K562 (cell line): ENCODE data around the gene DEFB124. TPM values are rescaled to one million over a fixed set of nuclear protein-coding genes. Genes with fewer than 3 reads are reported as not detected.
"Not testable (repeated sequence)": the region's sequence is repeated elsewhere in the genome, so short reads cannot be mapped to it uniquely, and the experiment has no call there.

Experiments used
- ATF1 ChIP-seq, 2 experiments: fragments of 450-650 bp in 1 of 2; IDR thresholded peaks; 2 replicates each; pipeline ENCODE4 v1.6.1; 2016; ENCODE audit warnings: missing compliant biosample characterization in 1 of 2, missing genetic modification characterization in 1 of 2
- BHLHE40 ChIP-seq: IDR thresholded peaks from 2 replicates; pipeline ENCODE4 v1.6.1; 2011; ENCODE audit warnings: low read length, improper control_type of control experiment
- CBX1 ChIP-seq: sonication (generic); IDR thresholded peaks from 2 replicates; pipeline ENCODE4 v1.6.1; 2016; ENCODE audit warnings: antibody characterized with exemption, low read depth, mild to moderate bottlenecking
- CC2D1A ChIP-seq: fragments of 450-650 bp; IDR thresholded peaks from 2 replicates; pipeline ENCODE4 v1.6.1; 2017; ENCODE audit warnings: mild to moderate bottlenecking
- CREM ChIP-seq: IDR thresholded peaks from 2 replicates; pipeline ENCODE4 v1.6.1; 2014; ENCODE audit warnings: antibody characterized with exemption, low read depth
- HDAC1 ChIP-seq, 2 experiments: fragments of 450-650 bp; IDR thresholded peaks; 2 replicates each; pipeline ENCODE4 v1.6.1; 2016 to 2017; ENCODE audit warnings: inconsistent platforms in 1 of 2, mild to moderate bottlenecking in 1 of 2, moderate library complexity in 1 of 2
- HDAC2 ChIP-seq: fragments of 450-650 bp; IDR thresholded peaks from 2 replicates; pipeline ENCODE4 v1.6.1; 2016; ENCODE audit warnings: mild to moderate bottlenecking
- KDM4B ChIP-seq, 2 experiments: fragments of 450-650 bp in 1 of 2; sonication (generic) in 1 of 2; IDR thresholded peaks; 2 replicates each; pipeline ENCODE4 v1.6.1; 2016 to 2017; ENCODE audit warnings: borderline replicate concordance in 2 of 2, antibody characterized with exemption in 1 of 2, low read depth in 1 of 2, mild to moderate bottlenecking in 1 of 2
- MAZ ChIP-seq, 2 experiments: fragments of 450-650 bp in 1 of 2; sonication (generic) in 1 of 2; formaldehyde crosslinking; IDR thresholded peaks in 1 of 2; conservative IDR thresholded peaks in 1 of 2; 2 replicates each; pipeline versions ENCODE4 v1.4.0 to v1.5.0; 2020; ENCODE audit warnings: mild to moderate bottlenecking in 1 of 2, missing genetic modification reagents in 1 of 2
- PHB2 ChIP-seq: fragments of 450-650 bp; IDR thresholded peaks from 2 replicates; pipeline ENCODE4 v1.6.1; 2017; ENCODE audit warnings: low read depth
- PHF21A ChIP-seq: fragments of 450-650 bp; IDR thresholded peaks from 2 replicates; pipeline ENCODE4 v1.6.1; 2017; ENCODE audit warnings: low read depth, borderline replicate concordance
- RAD21 ChIP-seq, 2 experiments: fragments of 250-450 bp in 1 of 2; fragments of 450-650 bp in 1 of 2; sonication (Bioruptor Pico) in 1 of 2; formaldehyde crosslinking in 1 of 2; IDR thresholded peaks in 1 of 2; conservative IDR thresholded peaks in 1 of 2; 2 replicates each; pipeline versions ENCODE4 v1.4.0 to v1.8.0; 2020 to 2022; ENCODE audit warnings: mild to moderate bottlenecking in 2 of 2, moderate library complexity in 1 of 2
- RB1 ChIP-seq: fragments of 450-650 bp; IDR thresholded peaks from 2 replicates; pipeline ENCODE4 v1.6.1; 2017; ENCODE audit warnings: low read depth, mild to moderate bottlenecking
- SMC3 ChIP-seq: conservative IDR thresholded peaks from 2 replicates; pipeline ENCODE4 v1.6.1; 2011; ENCODE audit warnings: low read depth, low read length, improper control_type of control experiment; ENCODE audit not compliant: insufficient read depth
- STAG1 ChIP-seq: sonication (generic); formaldehyde crosslinking; IDR thresholded peaks from 2 replicates; pipeline ENCODE4 v1.5.0; 2020; ENCODE audit warnings: missing genetic modification reagents, borderline replicate concordance
- TBP ChIP-seq: optimal IDR thresholded peaks from 2 replicates; pipeline ENCODE3; 2011; ENCODE audit warnings: low read depth, low read length, improper control_type of control experiment
- TFAP4 ChIP-seq: sonication (generic); formaldehyde crosslinking; IDR thresholded peaks from 2 replicates; pipeline ENCODE4 v1.8.0; 2022; ENCODE audit warnings: missing genetic modification reagents, mild to moderate bottlenecking, moderate library complexity, borderline replicate concordance
- YY1 ChIP-seq, 3 experiments: IDR thresholded peaks; 2 replicates each; pipeline ENCODE4 v1.6.1; 2011; ENCODE audit warnings: low read length in 2 of 3, mild to moderate bottlenecking in 2 of 3, moderate library complexity in 2 of 3, borderline replicate concordance in 1 of 3, control low read depth in 1 of 3, low read depth in 1 of 3; ENCODE audit not compliant: insufficient read depth in 3 of 3, insufficient replicate concordance in 2 of 3, control insufficient read depth in 1 of 3, insufficient read length in 1 of 3; ENCODE audit errors: extremely low read depth in 1 of 3
- ZNF384 ChIP-seq: IDR thresholded peaks from 2 replicates; pipeline ENCODE4 v1.6.1; 2012; ENCODE audit warnings: low read depth, low read length, improper control_type of control experiment
- polyA plus RNA-seq, 8 experiments: library from polyadenylated mRNA; depleted of rRNA in 4 of 8; stranded (reverse) in 5 of 8; unstranded in 3 of 8; fragments of >200 nt; fragmentation: Nextera tagmentation in 2 of 8; fragmentation: Illumina TruSeq in 1 of 8; extraction: Ambion mirVana in 2 of 8; extraction: Trizol in 1 of 8; gene quantifications; 2 replicates each; pipeline versions ENCODE4 v1.2.1 to v1.2.3, GENCODE V29; 2011 to 2014; ENCODE audit warnings: inconsistent platforms in 1 of 8, missing spikeins in 1 of 8
- total RNA-seq, 7 experiments: library from RNA; depleted of rRNA in 6 of 7; stranded (reverse); fragments of >200 nt in 6 of 7; fragmentation: Illumina TruSeq in 2 of 7; extraction: Trizol in 2 of 7; gene quantifications; 2 replicates each; pipeline versions ENCODE4 v1.2.1 to v1.2.3, GENCODE V29; 2011 to 2021; ENCODE audit warnings: low replicate concordance in 1 of 7
- TF ChIP-seq, protein P1 (sequence below): fragments of 450-650 bp; formaldehyde crosslinking; IDR thresholded peaks from 2 replicates; pipeline ENCODE4 v1.4.0; 2020; ENCODE audit warnings: mild to moderate bottlenecking, moderate library complexity
- TF ChIP-seq, protein P2 (sequence below): IDR thresholded peaks from 2 replicates; pipeline ENCODE4 v1.6.1; 2011; ENCODE audit warnings: borderline replicate concordance, low read depth, mild to moderate bottlenecking, moderate library complexity, low read length; ENCODE audit not compliant: insufficient read depth, poor library complexity, severe bottlenecking

The DEFB124 gene
- total and polyA plus RNA-seq, 9 of the 15 experiments (the other 6 are each of a cell fraction or from before 2014, with no cell fraction given) = not detected

DNA sequence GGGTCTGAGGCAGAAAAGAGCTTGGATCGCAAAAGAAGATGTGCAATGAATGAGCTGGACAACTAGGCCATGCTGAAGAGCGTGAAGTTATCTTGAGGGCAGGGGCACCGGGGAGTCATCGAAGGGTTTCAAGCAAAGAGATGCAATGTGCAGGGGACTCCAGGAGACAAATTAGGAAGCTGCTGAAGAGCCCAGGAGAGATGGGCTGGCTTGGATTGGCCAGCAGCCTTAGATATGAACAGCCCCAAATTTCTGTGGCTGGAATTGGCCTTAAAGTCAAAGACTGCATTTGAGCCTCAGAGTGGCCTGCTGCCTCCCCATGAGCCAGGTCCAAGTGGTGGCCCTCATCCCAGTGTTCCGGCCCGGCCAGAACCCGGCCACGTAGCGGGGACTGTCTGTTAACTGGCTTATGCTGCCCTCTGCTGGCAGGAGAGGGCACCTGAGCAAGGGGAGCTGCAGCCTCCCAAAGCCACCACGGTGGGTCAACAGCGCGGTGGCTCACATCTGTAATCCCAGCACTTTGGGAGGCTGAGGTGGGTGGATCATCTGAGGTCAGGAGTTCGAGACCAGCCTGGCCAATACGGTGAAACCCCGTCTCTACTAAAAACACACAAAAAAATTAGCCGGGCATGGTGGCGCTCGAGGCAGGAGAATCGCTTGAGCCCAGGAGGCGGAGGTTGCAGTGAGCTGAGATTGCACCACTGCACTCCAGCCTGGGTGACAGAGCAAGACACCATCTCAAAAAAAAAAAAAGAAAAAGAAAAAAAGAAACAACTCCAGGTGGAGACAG, 28.2 kb upstream of the DEFB124 start (continued):
- TF ChIP-seq, protein P1, sequence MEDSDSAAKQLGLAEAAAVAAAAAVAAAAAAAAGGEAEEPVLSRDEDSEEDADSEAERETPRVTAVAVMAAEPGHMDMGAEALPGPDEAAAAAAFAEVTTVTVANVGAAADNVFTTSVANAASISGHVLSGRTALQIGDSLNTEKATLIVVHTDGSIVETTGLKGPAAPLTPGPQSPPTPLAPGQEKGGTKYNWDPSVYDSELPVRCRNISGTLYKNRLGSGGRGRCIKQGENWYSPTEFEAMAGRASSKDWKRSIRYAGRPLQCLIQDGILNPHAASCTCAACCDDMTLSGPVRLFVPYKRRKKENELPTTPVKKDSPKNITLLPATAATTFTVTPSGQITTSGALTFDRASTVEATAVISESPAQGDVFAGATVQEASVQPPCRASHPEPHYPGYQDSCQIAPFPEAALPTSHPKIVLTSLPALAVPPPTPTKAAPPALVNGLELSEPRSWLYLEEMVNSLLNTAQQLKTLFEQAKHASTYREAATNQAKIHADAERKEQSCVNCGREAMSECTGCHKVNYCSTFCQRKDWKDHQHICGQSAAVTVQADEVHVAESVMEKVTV (CRISPR knock-in tag) = peak; percentile 82
- TF ChIP-seq, protein P2, sequence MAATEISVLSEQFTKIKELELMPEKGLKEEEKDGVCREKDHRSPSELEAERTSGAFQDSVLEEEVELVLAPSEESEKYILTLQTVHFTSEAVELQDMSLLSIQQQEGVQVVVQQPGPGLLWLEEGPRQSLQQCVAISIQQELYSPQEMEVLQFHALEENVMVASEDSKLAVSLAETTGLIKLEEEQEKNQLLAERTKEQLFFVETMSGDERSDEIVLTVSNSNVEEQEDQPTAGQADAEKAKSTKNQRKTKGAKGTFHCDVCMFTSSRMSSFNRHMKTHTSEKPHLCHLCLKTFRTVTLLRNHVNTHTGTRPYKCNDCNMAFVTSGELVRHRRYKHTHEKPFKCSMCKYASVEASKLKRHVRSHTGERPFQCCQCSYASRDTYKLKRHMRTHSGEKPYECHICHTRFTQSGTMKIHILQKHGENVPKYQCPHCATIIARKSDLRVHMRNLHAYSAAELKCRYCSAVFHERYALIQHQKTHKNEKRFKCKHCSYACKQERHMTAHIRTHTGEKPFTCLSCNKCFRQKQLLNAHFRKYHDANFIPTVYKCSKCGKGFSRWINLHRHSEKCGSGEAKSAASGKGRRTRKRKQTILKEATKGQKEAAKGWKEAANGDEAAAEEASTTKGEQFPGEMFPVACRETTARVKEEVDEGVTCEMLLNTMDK = peak; percentile 44
- peak; percentile 77 for TF ChIP-seq ZNF384
- TF ChIP-seq HDAC1 (IDR thresholded peaks at IDR 0.05) = 0 out of 4 replicates have a peak, but pooled peaks of 1 of the 2 experiments have one; percentile 11
- TF ChIP-seq MAZ (CRISPR knock-in tag; conservative IDR thresholded peaks at IDR 0.05 in 1 of 2, IDR thresholded peaks at IDR 0.05 in 1 of 2) = peak in 1 of 2 experiments; percentile 59; a peak in 2 of 4 replicates
- peak in 1 of 3 experiments; percentile 25 for TF ChIP-seq YY1 (IDR thresholded peaks at IDR 0.05; ENCODE audit: borderline replicate concordance in 1 of 3, control insufficient read depth in 1 of 3, extremely low read depth in 1 of 3, insufficient read depth in 3 of 3, insufficient read length in 1 of 3, insufficient replicate concordance in 2 of 3, low read depth in 1 of 3, low read length in 2 of 3)
- TF ChIP-seq CBX1 = peak; percentile 71; the same call in 1 of the 2 replicates
- peak; percentile 53 for TF ChIP-seq CREM
- 0 out of 2 replicates have a peak, but pooled peaks have one; percentile 24 for TF ChIP-seq BHLHE40
- TF ChIP-seq KDM4B (IDR thresholded peaks at IDR 0.05; ENCODE audit: borderline replicate concordance in 2 of 2, low read depth in 1 of 2) = peak in 1 of 2 experiments; percentile 52; a peak in 1 of 4 replicates
- 0 out of 2 replicates have a peak, but pooled peaks have one; percentile 10 for TF ChIP-seq PHB2
- TF ChIP-seq STAG1 (CRISPR knock-in tag) = peak; percentile 69; the same call in 1 of the 2 replicates
- 0 out of 2 replicates have a peak, but pooled peaks have one; percentile 23 for TF ChIP-seq PHF21A
- peak; percentile 68; the same call in 1 of the 2 replicates for TF ChIP-seq TFAP4
- TF ChIP-seq RB1 = peak; percentile 46; the same call in 1 of the 2 replicates
- TF ChIP-seq TBP = peak; percentile 93
- 0 out of 2 replicates have a peak, but pooled peaks have one; percentile 25 for TF ChIP-seq HDAC2
- TF ChIP-seq RAD21 (CRISPR knock-in tag; conservative IDR thresholded peaks at IDR 0.05 in 1 of 2, IDR thresholded peaks at IDR 0.05 in 1 of 2) = peak; percentile 88 to 96
- peak; percentile 83 for TF ChIP-seq CC2D1A
- TF ChIP-seq SMC3 = peak; percentile 95
- TF ChIP-seq ATF1 (CRISPR knock-in tag; IDR thresholded peaks at IDR 0.05) = not testable (repeated sequence)
- peak; percentile 37; the same call in 1 of the 2 replicates for TF ChIP-seq ATF1 (tag; IDR thresholded peaks at IDR 0.05)
